Cortex of kidney (tissue), 1 donor: ENCODE data around the gene NUBPL.
"Not testable (repeated sequence)": the region's sequence is repeated elsewhere in the genome, so short reads cannot be mapped to it uniquely, and the experiment has no call there.

Experiments used
- DNase-seq: peaks from one replicate; lab custom pipeline; 2025; lab: John Stamatoyannopoulos, UW

NUBPL gene

DNA sequence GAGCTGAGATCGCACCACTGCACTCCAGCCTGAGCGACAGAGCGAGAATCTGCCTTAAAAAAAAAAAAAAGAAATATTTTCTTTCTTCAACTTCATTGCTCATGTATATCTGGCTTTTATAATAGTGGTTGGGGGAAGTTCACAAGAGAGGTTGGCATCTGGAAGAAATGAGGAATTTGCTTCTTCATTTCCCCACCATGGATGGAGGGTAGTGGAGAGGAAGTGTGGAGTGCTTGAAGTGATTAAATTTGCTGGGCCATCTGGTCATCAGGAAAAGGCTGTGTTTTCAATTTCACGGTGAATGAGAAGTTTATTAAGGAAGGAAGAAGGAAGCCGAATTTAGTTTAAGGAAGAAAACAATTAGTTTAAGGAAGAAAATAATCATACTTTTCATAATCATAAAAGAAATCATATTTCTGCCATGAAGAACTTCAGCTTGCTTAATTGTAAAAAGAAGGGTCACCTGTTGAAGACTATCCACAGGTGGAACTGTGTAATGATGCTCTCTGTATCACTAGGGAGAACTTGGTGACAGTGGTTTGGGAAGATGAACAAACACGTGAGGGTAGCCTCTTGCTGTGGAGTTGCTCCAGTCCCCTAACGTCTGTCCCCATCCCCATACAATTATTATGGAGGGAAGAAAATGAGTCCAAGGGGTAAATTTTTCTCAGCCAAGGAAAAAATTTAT is 318.6 kb downstream of the NUBPL start:
- DNase-seq = no peak

DNA sequence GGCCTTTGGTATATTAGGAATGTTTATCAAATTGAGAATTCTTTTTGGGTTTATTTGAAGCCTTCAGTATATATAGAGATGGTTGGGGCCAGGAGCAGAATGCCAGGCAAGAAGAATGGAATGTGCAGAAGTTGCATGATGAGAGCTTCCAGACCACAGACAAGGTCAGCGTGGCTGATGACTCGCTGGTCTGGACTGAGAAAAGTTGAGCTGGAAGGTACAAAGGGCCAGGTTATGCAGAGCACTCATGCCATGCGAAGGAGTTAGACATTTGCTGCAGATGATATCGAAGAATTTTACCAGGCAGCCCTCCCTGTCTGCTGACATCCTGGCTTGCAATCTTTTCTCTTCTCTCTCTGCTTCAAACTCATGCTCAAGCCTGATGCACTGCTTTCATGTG is 319.7 kb downstream of the NUBPL start:
- DNase-seq = no peak

DNA sequence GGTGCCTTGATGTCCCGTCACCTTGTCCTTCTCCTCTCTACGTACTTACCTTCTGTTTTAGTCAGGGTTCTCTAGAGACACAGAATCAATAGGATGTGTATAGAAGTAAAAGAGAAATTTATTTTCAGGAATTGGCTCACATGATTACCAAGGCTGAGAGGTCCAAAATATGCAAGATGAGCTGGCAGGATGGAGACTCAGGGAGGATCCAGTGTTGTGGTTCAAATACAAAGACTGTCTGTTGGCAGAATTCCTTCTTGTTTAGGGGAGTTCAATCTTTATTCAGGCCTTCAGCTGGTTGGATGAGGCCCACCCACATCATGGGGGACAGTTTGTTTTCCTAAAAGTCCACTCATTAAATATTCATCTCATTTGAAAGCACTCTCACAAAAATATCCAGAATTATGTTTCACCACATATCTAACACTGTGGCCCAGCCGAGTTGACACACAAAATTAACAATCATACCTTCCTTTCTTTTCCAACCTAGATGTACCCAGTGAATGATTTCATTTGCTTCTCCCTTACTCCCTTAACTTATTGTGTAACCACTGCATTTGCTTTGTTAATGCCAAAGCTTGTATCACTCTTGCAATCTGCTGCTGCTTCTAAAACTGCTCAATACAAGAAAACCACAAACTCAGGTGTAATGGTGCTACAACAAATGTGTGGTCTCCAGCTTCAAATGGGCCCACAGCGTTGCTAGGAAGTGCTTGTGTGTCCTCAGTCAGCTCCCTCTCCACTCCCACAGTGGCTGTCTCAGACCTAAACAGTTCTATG is 320.5 kb downstream of the NUBPL start:
- DNase-seq = no peak

DNA sequence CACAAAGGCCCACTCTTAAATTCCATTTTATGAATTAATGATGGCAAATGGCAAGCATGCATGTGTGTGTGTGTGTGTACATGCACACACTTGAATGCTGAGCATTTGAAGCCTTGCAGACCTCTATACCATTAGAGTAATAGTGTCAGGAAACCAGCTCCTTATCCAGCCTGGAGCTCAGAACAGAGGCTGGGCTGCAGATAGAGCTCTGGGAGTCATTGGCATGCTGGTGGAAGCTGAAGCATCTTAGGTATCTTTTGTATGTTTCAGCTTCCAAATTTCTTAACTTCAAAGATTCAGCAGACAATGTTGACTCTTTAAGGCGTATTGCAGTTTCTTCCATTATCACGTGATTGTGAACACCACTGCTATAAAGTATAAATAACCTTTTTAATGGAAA is 323.0 kb downstream of the NUBPL start:
- DNase-seq = no peak

DNA sequence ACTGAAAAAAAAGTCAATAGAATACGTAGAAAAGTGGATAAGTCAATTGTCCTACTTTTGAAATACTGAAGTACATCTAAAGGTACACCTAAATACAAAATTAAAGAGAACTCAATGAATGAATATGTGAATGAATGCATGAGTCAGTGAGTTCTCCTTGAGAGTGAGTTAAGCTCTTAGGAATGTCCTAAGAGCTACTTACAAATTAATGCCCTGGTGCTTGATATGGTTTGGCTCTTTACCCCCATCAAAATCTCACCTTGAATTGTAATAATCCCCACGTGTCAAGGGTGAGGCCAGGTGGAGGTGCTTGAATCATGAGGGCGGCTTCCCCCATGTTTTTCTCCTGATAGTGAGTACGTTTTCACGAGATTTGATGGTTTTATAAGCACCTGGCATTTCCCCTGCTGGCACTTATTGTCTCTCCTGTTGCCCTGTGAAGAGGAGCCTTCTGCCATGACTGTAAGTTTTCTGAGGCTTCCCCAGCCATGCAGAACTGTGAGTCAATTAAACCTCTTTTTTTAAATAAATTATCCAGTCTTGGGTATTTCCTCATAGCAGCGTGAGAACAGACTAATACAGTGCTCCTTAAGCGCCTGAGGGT is 323.7 kb downstream of the NUBPL start:
- no peak for DNase-seq

DNA sequence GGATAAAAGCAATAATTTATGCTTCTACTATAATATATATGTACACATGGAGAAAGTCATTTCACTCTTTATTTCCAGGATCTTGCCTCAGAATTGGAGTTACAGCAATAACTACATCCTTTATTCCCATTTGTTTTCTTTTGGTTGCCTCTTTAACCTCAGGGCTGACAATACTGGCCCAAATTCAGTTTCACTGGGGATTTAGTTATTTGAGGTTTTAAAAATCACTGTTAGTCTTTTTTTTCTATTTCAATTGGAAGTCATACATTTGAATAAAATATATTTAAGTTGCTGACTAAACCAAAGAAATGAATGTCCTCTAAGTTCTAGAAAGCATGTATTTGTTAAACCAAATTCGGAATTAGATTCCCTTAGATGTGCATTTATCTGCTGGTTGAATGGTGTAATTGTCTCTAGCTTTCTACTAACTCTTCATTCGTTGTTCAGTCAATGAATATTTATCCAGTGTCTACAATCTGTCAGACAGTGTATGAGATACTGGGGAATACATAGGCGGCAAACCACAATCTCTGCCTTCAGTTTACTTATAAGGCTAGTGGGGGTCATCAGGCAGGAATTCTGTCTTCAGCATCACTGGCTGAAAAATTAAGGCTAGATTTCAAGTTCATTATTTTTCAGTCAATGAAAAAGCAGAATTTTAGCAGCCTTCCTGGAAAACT is 325.1 kb downstream of the NUBPL start:
- no peak for DNase-seq

DNA sequence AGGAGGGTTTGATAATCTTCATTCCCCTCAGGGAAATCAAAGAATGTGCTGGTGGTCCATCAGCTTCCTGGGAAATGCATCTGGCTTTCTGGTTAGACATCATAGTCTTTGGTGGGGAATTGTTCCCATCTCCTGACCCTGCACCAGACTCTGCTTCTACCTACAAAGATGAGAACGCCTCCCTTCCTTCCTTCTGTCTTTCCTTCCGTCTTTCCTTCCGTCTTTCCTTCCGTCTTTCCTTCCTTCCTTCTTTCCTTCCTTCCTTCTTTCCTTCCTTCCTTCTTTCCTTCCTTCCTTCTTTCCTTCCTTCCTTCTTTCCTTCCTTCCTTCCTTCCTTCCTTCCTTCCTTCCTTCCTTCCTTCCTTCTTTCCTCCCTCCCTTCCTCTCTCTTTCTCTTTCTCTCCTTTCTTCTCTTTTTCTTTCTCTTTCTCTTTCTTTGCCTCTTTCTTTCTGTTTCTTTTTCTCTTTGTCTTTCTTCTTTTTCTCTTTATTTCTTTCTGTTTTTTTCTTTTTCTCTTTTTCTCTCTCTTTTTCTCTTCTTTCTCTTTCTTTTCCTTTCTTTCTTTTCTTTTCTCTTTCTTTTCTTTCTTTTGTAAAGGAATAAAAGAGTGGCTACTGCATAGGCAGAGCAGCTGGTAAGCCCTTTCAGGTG is 326.9 kb downstream of the NUBPL start:
- no peak for DNase-seq

DNA sequence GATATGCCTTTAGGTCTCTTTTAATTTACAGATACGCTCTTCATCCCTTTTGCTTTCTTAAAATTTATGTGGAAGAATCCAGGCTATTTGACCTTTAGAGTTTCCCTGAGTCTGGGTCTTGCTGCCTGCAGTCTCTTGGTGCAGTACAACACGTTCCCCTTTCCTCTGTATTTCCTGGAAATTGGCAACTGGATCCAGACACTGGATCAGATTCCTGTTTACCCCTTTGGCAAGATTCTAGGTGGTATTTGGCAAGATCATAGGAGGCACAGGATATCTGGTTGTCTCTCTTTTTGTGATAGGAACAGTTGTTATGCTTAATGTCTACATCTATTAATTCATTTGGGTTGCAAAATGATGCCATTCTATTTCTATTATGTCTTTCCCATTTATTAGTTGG is 328.1 kb downstream of the NUBPL start:
- no peak for DNase-seq

DNA sequence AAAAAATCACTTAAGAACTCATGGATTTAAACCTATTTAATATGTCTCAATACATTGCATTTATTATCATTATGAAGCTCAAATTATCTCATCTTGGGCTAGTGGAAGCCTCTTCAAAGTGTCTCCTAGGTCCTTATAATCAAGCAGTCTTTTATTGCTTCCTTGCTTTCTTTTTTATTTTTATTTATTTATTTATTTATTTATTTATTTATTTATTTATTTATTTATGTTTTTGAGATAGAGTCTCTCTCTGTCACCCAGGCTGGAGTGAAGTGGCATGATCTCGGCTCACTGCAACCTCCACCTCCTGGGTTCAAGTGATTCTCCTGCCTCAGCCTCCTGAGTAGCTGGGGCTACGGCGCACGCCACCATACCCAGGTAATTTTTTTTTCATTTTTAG is 329.0 kb downstream of the NUBPL start:
- DNase-seq = not testable (repeated sequence)

DNA sequence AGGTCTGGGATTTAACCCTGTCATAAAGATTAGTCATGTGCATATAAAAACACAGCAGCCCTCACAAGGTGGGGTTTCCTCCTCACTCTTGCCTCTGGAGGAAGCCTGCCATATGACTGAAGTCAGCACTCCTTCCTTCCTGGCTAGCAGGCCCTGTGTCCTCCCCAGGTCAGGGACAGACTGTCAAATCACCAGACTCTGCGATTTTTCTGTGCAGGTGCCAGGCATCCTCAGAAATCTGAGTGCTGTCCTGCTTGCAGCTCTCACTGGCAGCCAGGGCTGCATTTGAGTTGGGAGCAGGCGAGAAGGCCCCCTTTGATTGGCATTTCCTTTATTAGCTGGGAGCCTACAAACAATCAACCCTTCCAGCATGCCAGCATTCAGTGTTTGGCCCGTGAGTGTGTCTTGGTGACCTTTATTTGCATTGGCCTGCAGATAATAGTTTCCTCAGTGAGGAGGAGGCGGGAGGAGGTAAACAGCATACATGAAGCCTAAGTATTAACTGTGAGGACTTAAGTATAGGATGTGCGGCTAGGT is 332.1 kb downstream of the NUBPL start:
- no peak for DNase-seq

DNA sequence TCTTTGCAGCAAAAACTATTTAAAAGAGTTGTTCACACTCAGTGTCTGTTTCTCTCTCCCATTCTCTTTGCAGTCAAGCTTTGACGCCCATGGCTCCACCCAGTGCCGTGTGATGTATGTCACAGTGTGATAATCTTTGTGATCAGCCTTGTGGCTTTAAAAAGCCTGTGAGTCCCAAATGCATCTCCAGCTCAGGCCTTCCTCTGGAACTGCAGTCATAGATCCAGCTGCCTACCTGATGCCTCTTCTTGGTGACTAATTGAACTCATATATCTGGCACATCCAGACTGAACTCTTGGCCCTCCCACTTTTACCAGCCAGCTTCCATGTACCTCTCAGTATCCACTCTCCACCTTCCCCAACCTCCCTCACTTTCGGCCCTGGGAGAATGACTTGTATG is 333.1 kb downstream of the NUBPL start:
- DNase-seq = no peak

DNA sequence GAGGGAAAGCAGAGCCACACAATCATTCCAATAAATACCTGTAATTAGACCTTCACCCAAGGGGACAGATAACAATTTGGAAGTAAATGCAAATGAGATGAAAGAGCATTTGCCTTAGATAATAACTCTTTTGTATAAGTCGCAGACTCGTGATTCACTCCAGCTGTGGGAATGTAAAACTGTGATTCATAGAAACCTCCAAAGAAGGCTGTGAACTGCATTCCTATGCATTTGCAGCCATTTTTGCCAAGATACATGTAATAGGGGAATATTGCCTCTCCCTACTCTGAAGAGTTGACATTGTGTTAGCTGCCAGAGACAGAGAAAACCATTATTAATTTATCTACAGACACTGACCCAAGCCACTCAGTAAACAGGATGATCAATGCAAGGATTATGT is 334.0 kb downstream of the NUBPL start:
- no peak for DNase-seq

DNA sequence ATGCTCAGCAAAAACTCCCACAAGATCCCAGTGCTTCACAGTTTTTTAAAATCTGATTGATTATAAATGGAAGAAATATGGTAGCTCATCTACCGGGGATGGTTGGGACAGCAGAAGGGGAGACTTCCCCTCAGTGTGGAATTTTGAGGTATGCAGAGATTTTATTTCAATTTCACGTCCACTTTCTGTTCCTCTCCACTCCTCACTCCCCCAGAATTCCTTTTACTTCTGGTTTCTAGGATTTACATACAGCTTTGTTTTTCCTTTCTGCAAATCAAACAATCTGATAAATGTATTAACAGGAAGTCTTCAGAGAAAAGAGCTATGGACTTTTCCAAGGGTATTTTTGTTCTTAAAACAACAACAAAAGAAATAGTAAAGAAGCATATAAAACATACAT is 334.4 kb downstream of the NUBPL start:
- no peak for DNase-seq

DNA sequence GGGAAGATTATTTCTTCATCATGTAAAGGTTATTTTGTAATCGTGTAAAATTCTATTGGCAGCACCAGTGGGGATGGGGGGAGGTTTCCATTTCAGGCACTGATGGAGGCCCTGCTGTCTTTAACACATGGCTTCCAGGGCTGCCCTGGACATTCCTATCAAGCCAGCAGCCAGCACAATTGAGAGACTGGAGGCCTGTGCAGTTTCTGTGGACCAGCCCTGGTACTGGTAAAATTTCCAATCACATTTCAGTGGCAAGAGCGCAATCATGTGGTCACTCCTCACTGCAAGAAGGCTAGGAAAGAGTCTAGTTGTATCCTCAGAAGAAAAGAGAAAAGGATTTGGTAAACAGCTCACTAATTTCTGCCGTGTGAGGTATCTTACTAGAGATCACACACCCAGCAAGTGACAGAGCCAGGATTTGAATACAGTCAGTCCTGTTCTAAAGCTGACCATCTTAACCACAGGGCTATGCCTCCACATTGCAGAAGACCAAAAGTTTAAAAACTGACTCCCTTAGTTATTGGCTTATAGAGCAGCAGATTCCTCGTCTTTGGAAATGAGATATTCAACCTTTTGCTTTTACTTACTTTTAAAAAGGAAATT is 336.5 kb downstream of the NUBPL start:
- DNase-seq = no peak

DNA sequence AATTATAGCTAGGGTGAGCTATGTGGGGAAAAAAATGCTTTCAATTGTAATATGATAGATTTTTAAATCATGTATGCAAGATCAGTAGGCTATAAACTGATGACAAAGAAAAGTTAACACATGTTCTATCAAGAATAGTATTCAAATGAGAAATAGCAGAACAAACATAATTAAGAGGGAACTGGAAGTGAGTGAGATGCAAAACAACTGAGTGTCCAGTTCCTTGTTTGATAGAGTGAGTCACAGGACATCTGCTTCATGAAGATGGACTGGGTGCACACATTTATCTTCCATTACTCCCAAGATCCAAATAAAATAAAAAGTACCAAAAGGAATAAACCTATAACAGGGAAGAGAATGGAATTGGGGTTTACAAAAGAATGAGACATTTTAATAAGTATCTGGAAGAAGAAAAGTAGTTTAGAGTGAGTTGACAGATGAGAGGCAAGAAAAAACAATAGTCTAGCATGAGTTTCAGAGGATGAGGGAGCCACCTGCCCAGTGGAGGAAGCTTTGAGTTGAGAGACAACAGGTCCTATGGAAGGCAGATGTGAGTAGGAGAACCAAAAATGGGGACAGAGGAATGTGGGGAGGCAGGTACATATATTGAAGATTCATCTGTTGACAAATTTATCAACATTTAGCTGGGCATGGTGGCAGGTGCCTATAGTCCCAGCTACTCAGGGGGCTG is 337.8 kb downstream of the NUBPL start:
- no peak for DNase-seq

DNA sequence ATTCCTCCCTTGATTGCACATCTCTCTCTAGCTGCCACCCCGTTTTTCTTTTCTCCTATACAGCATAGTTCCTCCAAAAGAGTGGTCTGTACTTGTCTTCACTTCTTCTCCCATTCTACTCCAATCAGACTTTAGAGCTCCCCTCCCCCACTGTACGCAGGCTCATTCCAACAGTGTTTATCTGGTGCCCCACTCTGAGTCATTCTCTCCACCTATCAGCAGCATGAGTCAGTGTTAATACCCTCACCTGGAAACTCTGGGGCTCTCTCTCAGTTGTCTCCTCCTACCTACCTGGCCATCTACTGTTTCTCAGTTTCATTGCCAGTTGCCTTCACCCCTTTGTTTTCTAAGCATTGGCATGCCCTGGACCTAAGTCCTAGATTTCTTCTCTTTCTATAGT is 340.8 kb downstream of the NUBPL start:
- DNase-seq = no peak

DNA sequence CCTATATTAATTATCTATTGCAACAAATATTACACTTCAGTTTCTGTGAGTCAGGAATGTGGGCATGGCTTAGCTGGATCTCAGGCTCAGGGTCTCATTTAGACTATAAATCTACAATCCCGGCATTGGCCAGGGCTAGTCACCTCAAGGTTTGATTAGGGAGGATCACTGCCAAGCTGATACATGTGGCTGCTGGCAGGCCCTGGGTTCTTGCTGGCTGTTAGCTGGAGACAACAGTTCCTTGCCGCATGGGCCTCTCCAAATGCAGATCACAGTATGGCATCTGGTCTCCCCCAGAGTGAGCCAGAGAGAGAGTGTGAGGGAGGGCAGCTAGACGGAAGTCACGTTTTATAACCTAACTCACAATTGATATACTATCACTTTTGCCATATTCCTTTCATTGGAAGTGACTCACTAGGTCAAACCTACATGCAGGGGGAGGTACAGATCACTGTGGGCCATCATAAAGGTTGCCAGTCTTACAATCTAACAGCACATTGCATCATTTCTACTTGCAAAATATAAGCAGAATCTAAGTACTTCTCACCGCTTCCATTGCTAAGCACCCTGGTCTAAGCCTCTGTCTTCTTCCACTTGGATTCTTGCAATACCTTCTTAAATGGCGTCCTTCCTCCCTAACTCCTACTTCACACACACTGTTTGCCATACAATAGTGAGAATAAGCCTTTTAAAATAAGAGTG is 341.9 kb downstream of the NUBPL start:
- DNase-seq = no peak

DNA sequence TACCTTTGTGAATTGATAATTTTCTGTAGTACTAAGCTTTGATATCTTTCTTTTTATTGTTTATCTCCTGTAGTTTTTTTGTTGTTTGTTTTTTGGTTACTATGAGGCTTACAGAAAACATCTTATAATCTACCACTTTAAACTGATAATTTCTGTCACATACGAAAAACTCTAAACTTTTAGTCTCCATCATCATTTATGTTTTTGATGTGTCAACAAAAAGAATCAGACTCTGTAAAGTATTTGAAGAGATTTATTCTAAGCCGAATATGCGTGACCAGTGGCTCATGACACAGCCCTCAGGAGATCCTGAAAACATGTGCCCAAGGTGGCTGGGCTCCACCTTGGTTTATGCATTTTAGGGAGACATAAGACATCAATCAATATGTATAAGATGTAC is 348.8 kb downstream of the NUBPL start:
- DNase-seq = no peak
